ENCODE results near the gene ZNF385C.

Gene ZNF385C

DNA sequence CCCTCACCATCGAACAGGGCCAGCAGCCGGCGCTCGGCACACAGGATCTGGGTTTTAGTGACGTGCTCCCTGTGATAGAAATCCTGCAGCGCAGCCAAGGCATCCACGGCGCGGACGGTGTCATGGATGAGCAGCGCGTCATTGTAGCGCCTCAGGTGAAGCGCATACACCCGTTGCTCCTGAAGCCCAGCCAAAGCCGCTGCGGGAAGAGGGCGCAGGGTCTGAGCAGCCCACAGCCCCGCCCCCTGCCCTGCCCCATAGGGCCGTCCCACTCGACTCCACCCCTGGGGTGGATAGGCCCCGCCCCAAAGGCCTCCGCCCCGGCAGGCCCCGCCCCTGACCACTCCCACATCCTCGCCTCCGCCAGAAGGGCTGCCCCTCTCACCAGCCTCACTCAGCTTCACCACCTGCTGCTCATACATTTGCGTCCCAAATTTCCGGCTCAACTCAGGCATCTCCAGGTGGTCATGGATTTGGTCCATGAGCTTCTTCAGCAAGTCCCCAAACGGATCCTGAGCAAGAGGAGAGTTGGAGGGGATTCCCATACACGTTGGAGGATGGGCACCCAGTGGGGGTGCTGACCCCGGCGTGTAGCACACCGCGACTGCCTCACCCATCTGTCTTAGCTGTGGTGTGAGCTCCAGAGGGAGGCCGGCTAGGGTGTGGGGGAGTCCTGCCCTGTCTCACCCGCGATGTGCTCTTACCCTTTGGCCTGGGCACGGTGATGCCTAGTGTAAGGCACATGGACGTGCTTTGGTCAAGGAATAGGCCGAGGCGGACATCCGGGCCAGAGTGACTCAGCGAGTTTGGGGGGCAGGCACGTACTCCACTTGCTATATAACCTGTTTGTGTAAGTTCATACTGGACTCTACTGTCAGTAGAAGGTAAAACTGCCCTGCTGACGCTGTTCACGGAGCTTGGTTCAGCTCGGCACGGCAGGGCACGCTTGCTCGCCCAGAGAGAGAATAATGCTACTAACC lies 9.6 kb upstream of the ZNF385C start:
- DNase-seq (ENCODE audit: low read depth): peak; percentile 90

DNA sequence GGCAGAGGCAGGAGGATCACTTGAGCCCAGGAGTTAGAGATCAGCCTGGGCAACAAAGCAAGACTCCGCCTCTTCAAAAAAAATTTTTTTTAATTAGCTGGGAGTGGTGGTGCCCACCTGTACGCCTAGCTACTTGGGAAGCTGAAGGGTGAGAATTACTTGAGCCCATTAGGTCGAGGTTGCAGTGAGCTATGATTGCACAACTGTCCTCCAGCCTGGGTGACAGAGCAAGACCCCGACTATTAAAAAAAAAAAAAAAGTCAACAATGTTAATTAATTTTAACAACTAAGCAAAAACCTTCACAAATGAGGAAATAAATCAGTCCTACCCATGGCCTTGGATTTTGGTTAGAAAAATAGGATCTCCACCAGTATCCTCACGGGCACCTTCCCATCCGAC lies 8.9 kb upstream of the ZNF385C start:
- DNase-seq (ENCODE audit: low read depth): no peak

DNA sequence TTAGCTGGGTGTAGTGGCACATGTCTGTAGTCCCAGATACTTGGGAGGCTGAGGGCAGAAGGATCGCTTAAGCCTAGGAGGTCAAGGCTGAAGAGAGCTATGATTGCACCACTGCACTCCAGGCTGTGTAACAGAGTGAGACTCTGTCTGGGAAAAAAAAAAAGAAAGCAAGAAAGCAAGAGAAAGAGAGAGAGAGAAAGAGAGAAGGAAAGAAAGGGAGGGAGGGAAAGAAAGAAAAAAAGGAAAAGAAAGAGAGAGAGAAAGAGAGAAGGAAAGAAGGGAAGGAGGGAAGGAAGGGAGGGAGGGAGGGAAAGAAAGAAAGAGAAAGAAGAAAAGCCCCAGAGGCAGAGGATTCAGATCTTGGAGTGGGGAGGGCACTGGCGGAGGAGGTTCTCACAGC lies 7.7 kb upstream of the ZNF385C start:
- no peak for DNase-seq (ENCODE audit: low read depth)

- no peak for DNase-seq (ENCODE audit: low read depth)
These were observed 6.0 kb upstream of the ZNF385C start for GRCh38 chr17:42104264-42104663.

- no peak for DNase-seq (ENCODE audit: low read depth)
These were observed 5.1 kb upstream of the ZNF385C start for GRCh38 chr17:42103221-42103954.

GRCh38 chr17:42101513-42102292 lies 3.4 kb upstream of the ZNF385C start:
- peak; percentile 46 for DNase-seq (ENCODE audit: low read depth)

DNA sequence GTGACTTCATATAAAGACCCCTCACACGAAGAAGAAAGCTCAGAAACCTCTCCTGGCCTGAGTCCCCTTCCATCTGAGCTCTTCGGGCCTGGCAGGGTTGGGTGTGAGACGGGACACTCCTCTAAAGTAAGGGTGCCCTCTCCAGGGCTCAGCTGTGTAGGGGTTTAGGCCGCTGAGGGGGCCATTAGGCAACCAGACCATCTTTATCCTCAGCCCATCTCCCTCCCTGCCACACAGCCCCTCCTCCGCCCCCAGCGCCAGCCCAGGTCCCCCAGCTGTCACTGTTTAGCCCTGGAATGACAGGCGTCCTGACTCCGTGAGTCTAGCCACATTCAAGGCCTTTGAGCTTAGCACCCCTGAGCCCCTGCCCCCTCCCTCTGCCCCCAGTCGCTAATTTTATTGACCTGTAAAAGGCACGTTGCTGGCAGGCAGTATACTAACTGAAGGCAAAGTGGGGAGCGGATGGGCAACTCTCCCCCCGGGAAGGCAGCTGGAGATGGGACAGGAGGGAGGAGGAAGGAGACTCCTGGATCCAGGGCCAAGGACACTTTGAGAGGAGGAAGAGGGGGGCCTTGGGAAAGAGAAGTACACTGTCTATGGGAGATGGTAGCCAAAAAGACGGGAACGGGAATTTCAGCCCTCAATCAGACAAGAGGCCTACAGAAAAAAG lies 592 bp upstream of the ZNF385C start:
- DNase-seq (ENCODE audit: low read depth): no peak

GRCh38 chr17:42096360-42097111 lies 1.7 kb downstream of the ZNF385C start:
- DNase-seq (ENCODE audit: low read depth): no peak

- no peak for DNase-seq (ENCODE audit: low read depth)
These were observed 3.8 kb downstream of the ZNF385C start for GRCh38 chr17:42094375-42095069.

DNA sequence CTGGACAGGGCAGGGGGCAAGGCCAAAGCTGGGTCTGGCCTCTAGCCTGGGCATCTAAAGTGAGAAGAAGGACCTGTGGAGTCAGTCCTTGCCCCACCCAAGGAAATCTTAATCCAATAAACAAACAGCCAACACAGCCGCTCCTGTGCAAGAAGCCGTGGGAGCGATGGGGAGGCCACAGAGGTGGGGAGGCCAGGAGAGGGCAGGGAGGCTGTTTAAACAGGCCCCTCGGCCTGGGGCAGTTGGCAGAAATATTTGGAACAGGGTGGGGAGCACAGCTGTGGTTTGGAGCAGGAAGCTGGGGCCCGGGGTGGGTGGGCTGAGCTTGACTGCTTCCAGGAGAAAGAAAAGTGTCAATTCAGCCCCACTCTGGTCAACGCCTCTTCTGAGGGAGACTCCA lies 5.3 kb downstream of the ZNF385C start:
- no peak for DNase-seq (ENCODE audit: low read depth)

DNA sequence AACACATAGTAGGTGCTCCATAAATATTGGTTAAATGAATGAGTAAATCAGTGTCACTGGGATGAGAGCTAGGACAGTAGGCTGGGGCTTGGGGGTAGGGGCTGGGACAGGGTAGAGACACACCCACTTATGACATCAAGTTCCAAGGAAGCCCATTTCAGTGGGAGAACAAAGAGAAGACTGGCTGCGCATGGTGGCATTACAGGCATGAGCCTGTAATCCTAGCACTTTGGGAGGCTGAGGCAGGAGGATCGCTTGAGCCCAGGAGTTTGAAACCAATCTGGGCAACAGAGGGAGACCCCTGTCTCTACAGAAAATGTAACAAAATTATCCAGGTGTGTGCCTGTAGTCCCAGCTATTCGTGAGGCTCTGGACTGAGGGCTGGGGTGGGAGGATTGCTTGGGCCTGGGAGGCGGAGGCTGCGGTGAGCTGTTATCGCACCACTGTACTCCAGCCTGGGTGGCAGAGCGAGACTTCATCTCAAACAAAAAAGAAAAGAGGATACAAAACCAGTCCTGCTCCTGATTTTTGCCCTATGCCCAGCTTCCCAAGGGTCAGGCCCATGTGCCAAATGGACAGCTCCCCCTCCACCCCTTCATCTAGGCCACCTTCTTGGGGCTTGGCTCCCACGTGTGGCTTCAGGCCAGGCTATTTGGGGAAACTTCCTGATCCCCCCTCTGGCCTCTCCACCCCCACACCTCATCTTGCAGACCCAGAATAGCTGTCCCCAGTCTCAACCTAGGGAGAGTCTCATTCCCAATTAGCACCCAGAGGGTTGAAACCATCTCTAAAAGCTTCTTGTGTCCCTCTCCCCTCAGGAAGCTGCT lies 7.1 kb downstream of the ZNF385C start:
- no peak for DNase-seq (ENCODE audit: low read depth)

DNA sequence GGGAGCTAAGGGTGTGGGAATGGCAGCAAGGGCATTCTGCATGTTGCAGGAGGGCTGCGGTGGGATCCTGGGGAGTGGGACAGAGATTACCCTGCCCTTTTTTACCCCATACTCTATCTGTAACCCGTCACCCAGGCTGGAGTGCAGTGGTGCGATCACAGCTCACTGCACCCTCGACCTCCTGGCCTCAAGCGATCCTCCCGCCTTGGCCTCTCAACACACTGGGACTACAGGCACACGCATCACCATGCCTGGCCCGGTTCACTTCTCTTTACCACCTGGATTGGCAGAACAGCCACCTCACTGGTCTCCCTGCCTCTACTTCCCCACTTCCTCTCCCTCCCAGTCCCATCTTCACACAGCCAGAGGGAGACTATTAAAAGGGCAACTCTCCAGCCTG lies 9.5 kb downstream of the ZNF385C start:
- no peak for DNase-seq (ENCODE audit: low read depth)

GRCh38 chr17:42087736-42088705 lies 10.3 kb downstream of the ZNF385C start:
- DNase-seq (ENCODE audit: low read depth): no peak

DNA sequence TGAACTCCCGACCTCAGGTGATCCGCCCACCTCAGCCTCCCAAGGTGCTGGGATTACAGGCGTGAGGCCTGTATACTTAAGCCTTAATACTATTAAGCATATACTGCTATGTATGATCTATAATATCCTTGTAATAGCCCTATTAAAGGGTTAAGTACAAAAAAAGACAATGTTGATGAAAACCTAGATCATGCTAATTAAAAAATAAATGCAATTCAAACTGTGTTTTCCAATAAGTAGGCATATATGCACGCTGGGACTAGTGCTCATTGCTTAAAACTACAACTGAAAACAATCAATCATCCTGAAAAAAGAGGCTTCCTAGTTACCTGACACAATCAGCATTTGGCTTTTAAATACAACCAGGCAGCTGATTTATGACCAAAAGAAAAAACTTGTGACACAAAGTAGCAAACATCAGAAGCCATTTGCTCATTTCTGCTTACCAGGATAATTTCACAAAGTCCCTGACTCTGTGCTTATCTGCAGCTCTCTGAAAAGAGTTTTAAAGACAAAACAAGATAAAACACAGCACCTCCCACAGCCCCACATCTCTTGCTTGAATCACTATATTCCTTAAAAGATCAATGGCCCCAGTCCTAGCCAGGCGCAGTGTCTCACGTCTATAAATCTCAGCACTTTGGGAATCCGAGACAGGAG lies 11.1 kb downstream of the ZNF385C start:
- DNase-seq (ENCODE audit: low read depth): no peak

DNA sequence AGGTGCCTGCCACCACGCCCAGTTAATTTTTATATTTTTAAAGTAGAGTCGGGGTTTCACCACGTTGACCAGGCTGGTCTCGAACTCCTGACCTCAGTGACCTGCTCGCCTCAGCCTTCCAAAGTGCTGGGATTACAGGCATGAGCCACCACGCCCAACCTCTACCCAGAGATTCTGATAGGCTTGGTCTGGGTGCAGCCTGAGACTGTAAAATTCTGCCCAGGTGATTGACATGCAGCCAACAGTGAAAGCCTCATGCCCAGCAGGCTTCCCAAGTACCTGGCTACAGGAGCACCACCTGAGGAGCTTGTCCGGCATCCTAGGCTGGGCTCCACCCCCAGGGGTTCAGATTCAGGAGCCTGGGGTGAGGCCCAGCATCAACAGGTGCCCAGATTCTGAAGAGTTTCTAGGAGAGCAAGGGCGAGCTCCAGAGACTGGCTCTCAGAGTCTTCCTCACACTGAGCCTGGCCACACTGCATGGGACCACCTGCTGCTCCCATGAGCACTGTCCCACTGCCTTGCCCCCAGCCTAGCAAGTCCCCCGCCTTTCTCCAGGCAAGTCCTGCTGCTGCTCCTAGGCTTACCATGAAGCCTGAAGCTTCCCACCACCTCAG lies 16.6 kb downstream of the ZNF385C start:
- no peak for DNase-seq (ENCODE audit: low read depth)

GRCh38 chr17:42079541-42079940 lies 18.7 kb downstream of the ZNF385C start:
- no peak for DNase-seq (ENCODE audit: low read depth)

- no peak for DNase-seq (ENCODE audit: low read depth)
These were observed 19.8 kb downstream of the ZNF385C start for GRCh38 chr17:42078396-42079043.
